ENCODE data around the gene WDR88. TPM values are rescaled to one million over a fixed set of nuclear protein-coding genes. Genes with fewer than 3 reads are reported as not detected.

Gene WDR88, protein sequence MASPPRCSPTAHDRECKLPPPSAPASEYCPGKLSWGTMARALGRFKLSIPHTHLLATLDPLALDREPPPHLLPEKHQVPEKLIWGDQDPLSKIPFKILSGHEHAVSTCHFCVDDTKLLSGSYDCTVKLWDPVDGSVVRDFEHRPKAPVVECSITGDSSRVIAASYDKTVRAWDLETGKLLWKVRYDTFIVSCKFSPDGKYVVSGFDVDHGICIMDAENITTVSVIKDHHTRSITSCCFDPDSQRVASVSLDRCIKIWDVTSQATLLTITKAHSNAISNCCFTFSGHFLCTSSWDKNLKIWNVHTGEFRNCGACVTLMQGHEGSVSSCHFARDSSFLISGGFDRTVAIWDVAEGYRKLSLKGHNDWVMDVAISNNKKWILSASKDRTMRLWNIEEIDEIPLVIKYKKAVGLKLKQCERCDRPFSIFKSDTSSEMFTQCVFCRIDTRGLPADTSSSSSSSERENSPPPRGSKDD
- total RNA-seq (not detected), polyA plus RNA-seq (not detected)
- long read RNA-seq, donor 1, result 0 reads
- long read RNA-seq, donor 2, result 0 reads
- long read RNA-seq, donor 3, result 0 reads
- long read RNA-seq, donor 4, result 0 reads
- long read RNA-seq, donor 5, result 0 reads
- long read RNA-seq, donor 6, result 0 reads
- long read RNA-seq, donor 7, result 0 reads
- long read RNA-seq, donor 8, result 0 reads
- long read RNA-seq, donor 9, result 0 reads
- long read RNA-seq, donor 10, result 0 reads

DNA sequence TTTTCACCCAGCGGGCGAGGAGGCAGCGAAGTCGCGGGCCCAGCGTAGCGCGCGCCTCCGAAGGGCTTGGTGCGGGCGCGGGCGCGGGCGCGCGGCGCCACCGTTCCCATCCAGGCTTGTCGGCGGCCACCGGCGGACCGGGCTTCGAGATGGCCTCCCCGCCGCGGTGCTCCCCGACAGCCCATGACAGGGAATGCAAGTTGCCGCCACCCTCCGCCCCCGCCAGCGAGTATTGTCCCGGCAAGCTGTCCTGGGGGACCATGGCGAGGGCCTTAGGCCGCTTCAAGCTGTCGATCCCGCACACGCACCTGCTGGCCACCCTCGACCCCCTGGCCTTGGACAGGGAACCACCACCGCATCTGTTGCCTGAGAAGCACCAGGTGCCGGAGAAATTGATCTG lies at the start of gene WDR88:
WDR88 (plus strand) TSS at position 94 of the 400 bp plus-strand sequence; CDS start at position 150, 56 bp downstream.
- TF ChIP-seq, protein P1, sequence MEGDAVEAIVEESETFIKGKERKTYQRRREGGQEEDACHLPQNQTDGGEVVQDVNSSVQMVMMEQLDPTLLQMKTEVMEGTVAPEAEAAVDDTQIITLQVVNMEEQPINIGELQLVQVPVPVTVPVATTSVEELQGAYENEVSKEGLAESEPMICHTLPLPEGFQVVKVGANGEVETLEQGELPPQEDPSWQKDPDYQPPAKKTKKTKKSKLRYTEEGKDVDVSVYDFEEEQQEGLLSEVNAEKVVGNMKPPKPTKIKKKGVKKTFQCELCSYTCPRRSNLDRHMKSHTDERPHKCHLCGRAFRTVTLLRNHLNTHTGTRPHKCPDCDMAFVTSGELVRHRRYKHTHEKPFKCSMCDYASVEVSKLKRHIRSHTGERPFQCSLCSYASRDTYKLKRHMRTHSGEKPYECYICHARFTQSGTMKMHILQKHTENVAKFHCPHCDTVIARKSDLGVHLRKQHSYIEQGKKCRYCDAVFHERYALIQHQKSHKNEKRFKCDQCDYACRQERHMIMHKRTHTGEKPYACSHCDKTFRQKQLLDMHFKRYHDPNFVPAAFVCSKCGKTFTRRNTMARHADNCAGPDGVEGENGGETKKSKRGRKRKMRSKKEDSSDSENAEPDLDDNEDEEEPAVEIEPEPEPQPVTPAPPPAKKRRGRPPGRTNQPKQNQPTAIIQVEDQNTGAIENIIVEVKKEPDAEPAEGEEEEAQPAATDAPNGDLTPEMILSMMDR (IDR thresholded peaks at IDR 0.05), result no peak
- TF ChIP-seq POLR2A (IDR thresholded peaks at IDR 0.05), result no peak
- TF ChIP-seq POLR2AphosphoS5 (IDR thresholded peaks at IDR 0.05), result no peak
- TF ChIP-seq EP300 (IDR thresholded peaks at IDR 0.05), result no peak
- Histone ChIP-seq H3K4me3 (no peak within 1 kb of the TSS), H3K27me3 (peaks cover 0 to 34% (median 11%) of the 10 kb centered on the region in 3 donors), H3K4me1 (peaks cover 0 to 7% (median 5%) of the 10 kb centered on the region in 4 donors), H3K9me3 (no peaks in the 10 kb centered on the region), H3K27ac (no peak within 1 kb of the TSS), H3K36me3 (peaks cover 36 to 58% (median 49%) of the 10 kb centered on the region in 4 donors)
- intact Hi-C loops (cut with DNase I; ENCODE audit: low total_unique reads), result no loop called here
- 83 to 93% (median 89%) methylated on average over 19 to 43 of the region's 43 CpGs for WGBS, 5 donors
- DNase-seq, result no peak

- TF ChIP-seq, protein P1 (IDR thresholded peaks at IDR 0.05), result no peak
- no peak for TF ChIP-seq POLR2A (IDR thresholded peaks at IDR 0.05)
- no peak for DNase-seq
- intact Hi-C loops (cut with DNase I; ENCODE audit: low total_unique reads), result no loop called here
- Histone ChIP-seq H3K4me1 (peaks cover 7 to 35% (median 16%) of the 10 kb centered on the region in 4 donors), H3K4me3 (no peak overlapping the region), H3K27me3 (no peaks in the 10 kb centered on the region), H3K9me3 (no peaks in the 10 kb centered on the region), H3K36me3 (peaks cover 12 to 35% (median 27%) of the 10 kb centered on the region in 4 donors), H3K27ac (peak overlapping the region in 1 of 5 donors; percentile 7)
- 71 to 92% (median 86%) methylated on average over 3 of the region's 3 CpGs for WGBS, 5 donors
Measured at GRCh38 chr19:33085570-33086128, 46.3 kb upstream of the WDR88 start.

DNA sequence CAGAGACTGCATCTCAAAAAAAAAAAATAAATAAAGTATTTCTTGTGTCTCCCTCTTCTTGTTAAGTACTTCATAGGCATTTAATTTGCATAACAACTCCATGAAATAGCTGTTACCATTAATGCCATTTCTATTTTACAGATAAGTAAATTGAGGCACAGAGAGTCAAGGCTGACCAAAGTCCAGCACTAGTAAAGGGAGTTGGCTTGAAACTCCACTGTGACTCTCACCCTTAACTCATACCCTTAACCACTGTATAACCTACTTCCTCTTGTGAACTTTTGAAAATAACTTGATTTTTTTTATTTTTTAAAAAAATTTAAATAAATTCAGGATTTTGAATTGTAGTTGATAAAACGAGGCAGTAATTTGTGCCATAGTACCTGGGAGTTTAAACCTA lies 45.0 kb upstream of the WDR88 start:
- WGBS, 5 donors, result 79 to 83% (median 80%) methylated on average over 1 of the region's 1 CpG
- no peak for DNase-seq
- Histone ChIP-seq H3K36me3 (peaks cover 15 to 46% (median 41%) of the 10 kb centered on the region in 4 donors), H3K9me3 (no peaks in the 10 kb centered on the region), H3K27me3 (no peaks in the 10 kb centered on the region), H3K27ac (no peak overlapping the region), H3K4me1 (peaks cover 3 to 28% (median 8%) of the 10 kb centered on the region in 4 donors), H3K4me3 (no peak overlapping the region)
- no peak for TF ChIP-seq POLR2AphosphoS5 (IDR thresholded peaks at IDR 0.05)
- no peak for TF ChIP-seq EP300 (IDR thresholded peaks at IDR 0.05)
- TF ChIP-seq, protein P1 (IDR thresholded peaks at IDR 0.05), result no peak
- TF ChIP-seq POLR2A (IDR thresholded peaks at IDR 0.05), result no peak
- intact Hi-C loops (cut with DNase I; ENCODE audit: low total_unique reads), result no loop called here

DNA sequence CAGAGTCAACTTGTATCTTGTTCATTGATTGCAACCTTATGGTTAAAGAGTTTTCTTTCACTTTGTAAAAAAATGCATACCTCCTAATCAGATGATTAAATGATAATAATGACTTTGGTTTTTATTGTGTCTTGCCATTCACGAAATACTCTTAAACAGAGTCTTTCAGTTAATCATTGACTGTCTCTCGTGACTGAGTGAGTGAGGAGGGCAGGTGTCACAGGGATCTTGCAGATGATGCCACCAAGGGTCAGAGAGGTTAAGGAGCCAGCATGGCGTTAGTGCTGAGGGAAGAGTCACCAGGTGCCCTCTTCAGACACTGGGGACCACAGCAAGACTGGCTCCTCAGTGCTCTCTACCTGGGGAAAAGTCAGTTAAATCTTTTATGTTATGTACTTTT lies 42.9 kb upstream of the WDR88 start:
- H3K9me3 ChIP-seq, result no peaks in the 10 kb centered on the region

More for the DNA sequence above, 42.9 kb upstream of the WDR88 start:
- intact Hi-C loops (cut with DNase I; ENCODE audit: low total_unique reads), result no loop called here
- TF ChIP-seq EP300 (IDR thresholded peaks at IDR 0.05) (no peak), POLR2AphosphoS5 (IDR thresholded peaks at IDR 0.05) (no peak), POLR2A (IDR thresholded peaks at IDR 0.05) (no peak)
- TF ChIP-seq, protein P1 (IDR thresholded peaks at IDR 0.05), result no peak
- peaks cover 28 to 67% (median 61%) of the 10 kb centered on the region in 4 donors for H3K36me3 ChIP-seq
- DNase-seq, result no peak
- peaks cover 0 to 18% (median 2%) of the 10 kb centered on the region in 4 donors for H3K4me1 ChIP-seq
- 82 to 89% (median 87%) methylated on average over 3 of the region's 3 CpGs for WGBS, 5 donors
- H3K4me3 ChIP-seq, result no peak overlapping the region
- H3K27ac ChIP-seq, result no peak overlapping the region
- no peaks in the 10 kb centered on the region for H3K27me3 ChIP-seq
